Upper lobe of left lung (tissue), 6 donors: ENCODE measurements around the gene ACBD6. TPM values are rescaled to one million over a fixed set of nuclear protein-coding genes. Genes with fewer than 3 reads are reported as not detected.

Experiments
- ATAC-seq, 2 donors: fragments of 200-7000 bp; cut with Tn5 transposase; one replicate each; pipeline ENCODE4 v1.9.1; 2022; ENCODE audit warnings: mild to moderate bottlenecking in 2 of 2, moderate library complexity in 2 of 2; ENCODE audit not compliant: low FRiP score in 2 of 2
- DNase-seq, 2 donors: peaks; one replicate each; pipeline ENCODE4 v3.0.0-alpha.2; 2019 to 2020
- H3K27ac ChIP-seq, 4 donors: fragments of 200-600 bp; sonication (generic); one replicate each; pipeline ENCODE4 v1.5.1; 2016 to 2019
- H3K27me3 ChIP-seq, 4 donors: fragments of 200-600 bp; sonication (generic); one replicate each; pipeline ENCODE4 v1.5.1; 2017 to 2019
- H3K36me3 ChIP-seq, 4 donors: fragments of 200-600 bp; sonication (generic); one replicate each; pipeline ENCODE4 v1.5.1; 2016 to 2019
- H3K4me1 ChIP-seq, 4 donors: fragments of 200-600 bp; sonication (generic); one replicate each; pipeline ENCODE4 v1.5.1; 2018 to 2019
- H3K4me3 ChIP-seq, 4 donors: fragments of 200-600 bp; sonication (generic); one replicate each; pipeline ENCODE4 v1.5.1; 2017 to 2019; ENCODE audit warnings: mild to moderate bottlenecking in 2 of 4, moderate library complexity in 1 of 4
- H3K9me3 ChIP-seq, 4 donors: fragments of 200-600 bp; sonication (generic); one replicate each; pipeline ENCODE4 v1.5.1; 2018 to 2019
- CTCF ChIP-seq, 6 experiments: fragments of 450-650 bp in 4 of 6; fragments of 200-600 bp in 2 of 6; sonication (generic) in 2 of 6; IDR thresholded peaks; one replicate each; pipeline ENCODE4 v1.5.1; 2016 to 2019; ENCODE audit warnings: antibody characterized with exemption in 6 of 6
- EP300 ChIP-seq, 4 donors: sonication (generic); formaldehyde crosslinking; IDR thresholded peaks; one replicate each; pipeline ENCODE4 v1.5.1; 2017; ENCODE audit warnings: antibody characterized with exemption in 4 of 4, control low read depth in 2 of 4
- POLR2A ChIP-seq, 4 donors: fragments of 450-650 bp; IDR thresholded peaks; one replicate each; pipeline ENCODE4 v1.5.1; 2016 to 2017; ENCODE audit warnings: antibody characterized with exemption in 4 of 4, mild to moderate bottlenecking in 2 of 4
- POLR2AphosphoS5 ChIP-seq, 2 donors: sonication (generic); formaldehyde crosslinking; IDR thresholded peaks; one replicate each; pipeline ENCODE4 v1.5.1; 2017; ENCODE audit warnings: antibody characterized with exemption in 2 of 2
- WGBS, 2 donors: methylation state at CpG; one replicate each; pipeline ENCODE4 v1.1.5; 2017 to 2018; 5-methylcytosine and 5-hydroxymethylcytosine counted together
- total RNA-seq, 6 donors: library from RNA; depleted of rRNA in 4 of 6; stranded (reverse); fragments of >200 nt in 4 of 6; gene quantifications; one replicate each; pipeline versions ENCODE4 v1.1.0 to v1.2.1, GENCODE V29; 2016 to 2021
- donor health status: DM: no; HTN: no; CAD: no; lungs with moderate emphysema.
- donor health status: DM: no; HTN: yes; CAD: no; lungs with severe emphysema.

ACBD6 gene
- total RNA-seq, 6 donors from 2014 or later = 24.9 to 72.3 (median 51.5) TPM

DNA sequence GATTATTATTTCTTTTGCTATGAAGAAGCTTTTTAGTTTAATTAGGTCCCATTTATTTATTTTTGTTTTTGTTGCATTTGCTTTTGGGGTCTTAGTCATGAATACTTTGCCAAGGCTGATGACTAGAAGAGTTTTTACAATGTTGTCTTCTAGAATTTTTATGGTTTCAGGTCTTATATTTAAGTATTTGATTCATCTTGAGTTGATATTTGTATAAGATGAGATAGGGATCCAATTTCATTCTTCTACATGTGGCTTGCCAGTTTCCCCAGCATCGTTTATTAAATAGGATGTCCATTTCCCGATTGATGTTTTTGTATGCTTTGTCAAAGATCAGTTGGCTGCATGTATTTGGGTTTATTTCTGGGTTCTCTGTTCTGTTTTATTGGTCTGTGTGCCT is 8.5 kb upstream of the ACBD6 start:
- H3K36me3 ChIP-seq = no peaks in the 10 kb centered on the region
- no peak overlapping the region for H3K27ac ChIP-seq
- H3K4me3 ChIP-seq = no peak overlapping the region
- TF ChIP-seq CTCF (IDR thresholded peaks at IDR 0.05) (no peak), POLR2A (IDR thresholded peaks at IDR 0.05) (no peak), EP300 (IDR thresholded peaks at IDR 0.05) (no peak), POLR2AphosphoS5 (IDR thresholded peaks at IDR 0.05) (no peak)
- DNase-seq = no peak
- H3K27me3 ChIP-seq = no peaks in the 10 kb centered on the region
- no peak for ATAC-seq
- WGBS, 2 donors = 86 to 87% methylated on average over 2 of the region's 2 CpGs
- H3K9me3 ChIP-seq = no peaks in the 10 kb centered on the region
- peaks cover 3 to 5% (median 4%) of the 10 kb centered on the region in 4 donors for H3K4me1 ChIP-seq

DNA sequence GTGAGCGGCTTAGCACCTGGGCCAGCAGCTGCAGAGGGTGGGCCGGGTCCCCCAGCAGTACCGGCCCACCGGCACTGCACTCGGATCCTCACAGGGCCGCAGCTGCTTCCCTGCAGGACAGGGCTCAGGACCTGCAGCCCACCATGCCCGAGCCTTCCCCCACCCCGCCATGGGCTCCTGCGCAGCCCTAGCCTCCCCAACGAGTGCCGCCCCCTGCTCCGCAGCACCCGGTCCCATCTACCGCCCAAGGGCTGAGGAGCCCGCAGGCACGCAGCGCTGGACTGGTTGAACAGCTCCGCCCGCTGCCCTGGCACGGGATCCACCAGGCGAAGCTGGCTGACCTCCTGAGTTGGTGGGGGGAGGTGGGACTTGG is 6.3 kb upstream of the ACBD6 start:
- no peaks in the 10 kb centered on the region for H3K4me1 ChIP-seq
- no peaks in the 10 kb centered on the region for H3K27me3 ChIP-seq
- H3K36me3 ChIP-seq = no peaks in the 10 kb centered on the region
- H3K9me3 ChIP-seq = no peaks in the 10 kb centered on the region
- TF ChIP-seq EP300 (IDR thresholded peaks at IDR 0.05) = no peak
- no peak for TF ChIP-seq POLR2AphosphoS5 (IDR thresholded peaks at IDR 0.05)
- TF ChIP-seq CTCF (IDR thresholded peaks at IDR 0.05) = no peak
- no peak for TF ChIP-seq POLR2A (IDR thresholded peaks at IDR 0.05)
- WGBS, 2 donors = 98% methylated on average over 7 of the region's 21 CpGs; no CpG with 5 or more reads in 1 of the 2 donors
- H3K27ac ChIP-seq = no peak overlapping the region
- ATAC-seq (no peak), DNase-seq (peak in 1 of 2 donors; percentile 77)
- H3K4me3 ChIP-seq = no peak overlapping the region

- H3K4me1 ChIP-seq = peaks cover 0 to 5% (median 4%) of the 10 kb centered on the region in 4 donors
- no peaks in the 10 kb centered on the region for H3K36me3 ChIP-seq
- H3K9me3 ChIP-seq = no peaks in the 10 kb centered on the region
- ATAC-seq = no peak
- no peak overlapping the region for H3K27ac ChIP-seq
- WGBS, 2 donors = 86 to 93% methylated on average over 6 to 15 of the region's 15 CpGs
- TF ChIP-seq POLR2A (IDR thresholded peaks at IDR 0.05) = no peak
- no peak for TF ChIP-seq CTCF (IDR thresholded peaks at IDR 0.05)
- TF ChIP-seq POLR2AphosphoS5 (IDR thresholded peaks at IDR 0.05) = no peak
- no peak for TF ChIP-seq EP300 (IDR thresholded peaks at IDR 0.05)
- no peak overlapping the region for H3K4me3 ChIP-seq
- no peaks in the 10 kb centered on the region for H3K27me3 ChIP-seq
- DNase-seq = peak in 1 of 2 donors; percentile 79
Measured at GRCh38 chr1:180507795-180508724, 5.7 kb upstream of the ACBD6 start.

GRCh38 chr1:180505732-180506335 is 3.5 kb upstream of the ACBD6 start:
- Histone ChIP-seq H3K9me3 (no peaks in the 10 kb centered on the region), H3K4me1 (peaks cover 7 to 16% (median 14%) of the 10 kb centered on the region in 4 donors), H3K27ac (no peak overlapping the region), H3K36me3 (no peaks in the 10 kb centered on the region), H3K27me3 (no peaks in the 10 kb centered on the region), H3K4me3 (no peak overlapping the region)
- DNase-seq (no peak), ATAC-seq (no peak)
- no peak for TF ChIP-seq POLR2AphosphoS5 (IDR thresholded peaks at IDR 0.05)
- WGBS, 2 donors = 75 to 78% methylated on average over 8 of the region's 8 CpGs

- no peak for TF ChIP-seq EP300 (IDR thresholded peaks at IDR 0.05)
- TF ChIP-seq CTCF (IDR thresholded peaks at IDR 0.05) = no peak
- no peak for TF ChIP-seq POLR2A (IDR thresholded peaks at IDR 0.05)
- no peak for ATAC-seq
- 91 to 97% methylated on average over 3 of the region's 3 CpGs for WGBS, 2 donors
Measured at GRCh38 chr1:180504186-180504585, 1.8 kb upstream of the ACBD6 start.

More at GRCh38 chr1:180504186-180504585, 1.8 kb upstream of the ACBD6 start:
- Histone ChIP-seq H3K4me1 (peaks cover 13 to 26% (median 17%) of the 10 kb centered on the region in 4 donors), H3K9me3 (no peaks in the 10 kb centered on the region), H3K36me3 (no peaks in the 10 kb centered on the region), H3K27me3 (no peaks in the 10 kb centered on the region), H3K4me3 (no peak overlapping the region), H3K27ac (no peak overlapping the region)
- DNase-seq = no peak
